Effector memory CD8-positive, alpha-beta T cell (primary cell): ENCODE measurements around the gene UFSP1.

Experiments used
- ATAC-seq: fragments of 150-1000 bp; cut with Tn5 transposase; replicated peaks from 2 replicates; pipeline ENCODE4 v1.10.0; 2021; ENCODE audit warnings: mild to moderate bottlenecking, moderate library complexity
- DNase-seq, 3 experiments: peaks; one replicate each; pipeline ENCODE4 v3.0.0; 2021
- H3K27ac Mint-ChIP-seq, 2 donors: one replicate each; pipeline ENCODE4 v1.8.0; 2022; ENCODE audit warnings: mild to moderate bottlenecking in 2 of 2, mixed read lengths in 2 of 2, moderate library complexity in 2 of 2
- H3K27me3 Mint-ChIP-seq, 2 donors: one replicate each; pipeline ENCODE4 v1.8.0; 2022; ENCODE audit warnings: mixed read lengths in 2 of 2
- H3K36me3 Mint-ChIP-seq: one replicate; pipeline ENCODE4 v1.8.0; 2022; ENCODE audit warnings: mild to moderate bottlenecking, moderate library complexity, mixed read lengths; ENCODE audit not compliant: insufficient read depth
- H3K4me1 Mint-ChIP-seq, 2 donors: one replicate each; pipeline ENCODE4 v1.8.0; 2022; ENCODE audit warnings: low read depth in 2 of 2, mixed read lengths in 2 of 2
- H3K4me3 Mint-ChIP-seq, 2 donors: one replicate each; pipeline ENCODE4 v1.8.0; 2022; ENCODE audit warnings: mild to moderate bottlenecking in 2 of 2, mixed read lengths in 2 of 2, moderate library complexity in 2 of 2
- H3K9me3 Mint-ChIP-seq, 2 donors: one replicate each; pipeline ENCODE4 v1.8.0; 2022; ENCODE audit warnings: mixed read lengths in 2 of 2

The UFSP1 gene

GRCh38 chr7:100882785-100883526, 6.6 kb downstream of the UFSP1 start:
- DNase-seq (no peak), ATAC-seq (no peak)
- Mint-ChIP-seq H3K4me3 (no peak overlapping the region), H3K27me3 (no peaks in the 10 kb centered on the region), H3K4me1 (peaks cover 50 to 53% of the 10 kb centered on the region in 2 donors), H3K9me3 (no peaks in the 10 kb centered on the region), H3K27ac (peak overlapping the region in 1 of 2 donors; percentile 91), H3K36me3 (peaks cover 91% of the 10 kb centered on the region)

- Mint-ChIP-seq H3K27ac (no peak overlapping the region), H3K27me3 (no peaks in the 10 kb centered on the region), H3K9me3 (no peaks in the 10 kb centered on the region), H3K4me1 (peaks cover 46 to 50% of the 10 kb centered on the region in 2 donors), H3K36me3 (peaks cover 90% of the 10 kb centered on the region), H3K4me3 (no peak overlapping the region)
- no peak for ATAC-seq
- no peak for DNase-seq
Observed at GRCh38 chr7:100882201-100882600, 7.3 kb downstream of the UFSP1 start.

- Mint-ChIP-seq H3K4me1 (peaks cover 48 to 50% of the 10 kb centered on the region in 2 donors), H3K27ac (peak overlapping the region in 1 of 2 donors; percentile 66), H3K36me3 (peaks cover 90% of the 10 kb centered on the region), H3K27me3 (no peaks in the 10 kb centered on the region), H3K4me3 (no peak overlapping the region), H3K9me3 (no peaks in the 10 kb centered on the region)
- DNase-seq: no peak
- no peak for ATAC-seq
Observed at GRCh38 chr7:100881136-100881535, 8.4 kb downstream of the UFSP1 start.

GRCh38 chr7:100880645-100881044, 8.9 kb downstream of the UFSP1 start:
- peaks cover 51 to 53% of the 10 kb centered on the region in 2 donors for H3K4me1 Mint-ChIP-seq
- ATAC-seq (no peak), DNase-seq (no peak)

GRCh38 chr7:100879685-100880261, 9.7 kb downstream of the UFSP1 start:
- no peaks in the 10 kb centered on the region for H3K27me3 Mint-ChIP-seq
- no peak overlapping the region for H3K4me3 Mint-ChIP-seq
- H3K36me3 Mint-ChIP-seq: peaks cover 90% of the 10 kb centered on the region
- DNase-seq (no peak), ATAC-seq (no peak)
- no peaks in the 10 kb centered on the region for H3K9me3 Mint-ChIP-seq
- peak overlapping the region; percentile 57 to 86 for H3K27ac Mint-ChIP-seq
- peaks cover 53 to 56% of the 10 kb centered on the region in 2 donors for H3K4me1 Mint-ChIP-seq

More at GRCh38 chr7:100880645-100881044, 8.9 kb downstream of the UFSP1 start:
- H3K27me3 Mint-ChIP-seq: no peaks in the 10 kb centered on the region
- H3K36me3 Mint-ChIP-seq: peaks cover 90% of the 10 kb centered on the region
- H3K9me3 Mint-ChIP-seq: no peaks in the 10 kb centered on the region
- no peak overlapping the region for H3K4me3 Mint-ChIP-seq
- H3K27ac Mint-ChIP-seq: peak overlapping the region; percentile 57 to 86

DNA sequence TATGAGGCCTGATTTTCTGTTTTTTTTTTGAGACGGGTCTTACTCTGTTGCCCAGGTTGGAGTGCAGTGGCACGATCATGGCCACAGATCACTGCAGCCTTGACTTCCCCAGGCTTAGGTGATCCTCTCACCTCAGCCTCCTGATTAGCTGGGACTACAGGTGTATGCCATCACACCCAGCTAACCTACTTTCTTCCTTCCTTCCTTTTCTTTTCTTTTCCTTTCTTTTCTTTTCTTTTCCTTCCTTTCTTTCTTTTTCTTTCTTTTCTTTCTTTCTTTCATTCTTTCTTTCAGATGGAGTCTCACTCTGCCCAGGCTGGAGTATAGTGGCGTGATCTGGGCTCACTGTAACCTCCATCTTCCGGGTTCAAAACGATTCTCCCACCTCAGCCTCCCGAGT, 10.8 kb downstream of the UFSP1 start:
- ATAC-seq: no peak
- Mint-ChIP-seq H3K27ac (peak overlapping the region; percentile 9 to 86), H3K36me3 (peaks cover 88% of the 10 kb centered on the region), H3K27me3 (no peaks in the 10 kb centered on the region), H3K9me3 (no peaks in the 10 kb centered on the region), H3K4me1 (peaks cover 54 to 60% of the 10 kb centered on the region in 2 donors), H3K4me3 (peak overlapping the region in 1 of 2 donors; percentile 2)
- DNase-seq: no peak

- no peak for DNase-seq
Observed at GRCh38 chr7:100878013-100878412, 11.5 kb downstream of the UFSP1 start.

GRCh38 chr7:100875356-100875751, 14.2 kb downstream of the UFSP1 start:
- H3K36me3 Mint-ChIP-seq: peaks cover 60% of the 10 kb centered on the region
- H3K4me1 Mint-ChIP-seq: peaks cover 43 to 52% of the 10 kb centered on the region in 2 donors
- no peaks in the 10 kb centered on the region for H3K9me3 Mint-ChIP-seq
- peak overlapping the region; percentile 96 to 97 for H3K27ac Mint-ChIP-seq
- no peaks in the 10 kb centered on the region for H3K27me3 Mint-ChIP-seq
- DNase-seq (no peak), ATAC-seq (peak; percentile 34)
- H3K4me3 Mint-ChIP-seq: peak overlapping the region; percentile 97 to 99

More at GRCh38 chr7:100878013-100878412, 11.5 kb downstream of the UFSP1 start:
- peak overlapping the region in 1 of 2 donors; percentile 13 for H3K4me3 Mint-ChIP-seq
- no peaks in the 10 kb centered on the region for H3K27me3 Mint-ChIP-seq
- ATAC-seq: no peak
- H3K36me3 Mint-ChIP-seq: peaks cover 81% of the 10 kb centered on the region
- H3K9me3 Mint-ChIP-seq: no peaks in the 10 kb centered on the region
- H3K27ac Mint-ChIP-seq: peak overlapping the region; percentile 9 to 86
- peaks cover 53 to 54% of the 10 kb centered on the region in 2 donors for H3K4me1 Mint-ChIP-seq

DNA sequence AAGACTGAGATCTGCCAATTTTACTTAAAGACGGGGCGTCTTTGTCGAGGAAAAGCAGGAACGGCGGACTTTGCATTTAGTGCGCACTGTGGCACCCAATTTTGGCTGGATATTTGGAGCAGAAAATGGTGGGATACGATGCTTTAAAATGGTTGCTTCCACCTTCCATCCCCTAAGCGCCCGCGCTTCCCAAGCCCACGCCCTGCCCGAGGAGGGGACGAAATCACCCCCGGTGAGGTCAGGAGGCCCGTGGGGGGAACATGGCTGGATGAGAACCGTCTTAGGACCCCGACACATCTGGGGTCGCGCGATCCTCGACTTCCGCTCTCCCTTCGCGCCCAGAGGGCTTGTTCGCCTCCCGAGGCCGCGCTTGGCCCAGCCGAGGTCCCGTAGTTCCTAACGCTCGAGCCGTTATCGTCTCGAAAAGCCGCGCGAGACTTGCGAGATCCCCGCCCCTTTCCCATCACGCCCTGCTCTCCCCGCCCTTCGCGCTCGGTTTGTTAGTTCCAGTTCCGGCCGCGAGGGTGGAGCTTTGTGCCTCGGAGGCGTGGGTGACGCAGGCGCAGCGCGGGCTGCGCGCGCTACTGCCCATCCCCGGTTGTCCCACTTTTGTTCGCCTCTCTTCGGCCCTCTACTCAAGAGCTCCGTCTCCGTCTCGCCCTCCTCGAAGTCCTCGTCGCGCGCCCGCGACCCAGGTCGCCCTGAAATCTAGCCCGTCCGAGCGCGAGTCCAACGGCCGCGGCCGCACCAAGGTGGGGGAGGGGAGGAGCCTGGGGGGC, 14.7 kb downstream of the UFSP1 start, which contains the start of gene SRRT:
Gene SRRT, plus strand, starts transcription at position 527 of the 779 bp plus-strand sequence. CDS start 488 bp downstream, outside the sequence.
- Mint-ChIP-seq H3K9me3 (no peaks in the 10 kb centered on the region), H3K4me3 (peak within 1 kb of the TSS; percentile 97 to 99), H3K4me1 (peaks cover 39 to 48% of the 10 kb centered on the region in 2 donors), H3K36me3 (peaks cover 54% of the 10 kb centered on the region), H3K27me3 (no peaks in the 10 kb centered on the region), H3K27ac (peak within 1 kb of the TSS; percentile 96 to 97)
- DNase-seq (peak; percentile 97 to 98 (median 98)), ATAC-seq (peak; percentile 93)

DNA sequence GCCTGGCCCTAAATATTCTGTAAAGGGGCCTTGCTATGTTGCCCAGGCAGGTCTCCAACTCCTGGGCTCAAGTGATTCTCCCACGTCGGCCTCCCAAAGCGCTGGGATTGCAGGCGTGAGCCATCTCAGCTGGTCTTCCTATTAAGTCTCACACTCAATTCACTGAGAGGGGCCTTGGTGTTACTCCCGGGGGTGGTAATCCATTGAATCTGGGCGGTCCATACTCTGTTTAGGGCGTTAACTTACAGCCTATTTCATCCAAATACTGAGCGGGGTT, 15.3 kb downstream of the UFSP1 start:
- Mint-ChIP-seq H3K27me3 (no peaks in the 10 kb centered on the region), H3K4me3 (peak overlapping the region; percentile 97 to 99), H3K36me3 (peaks cover 49% of the 10 kb centered on the region), H3K9me3 (no peaks in the 10 kb centered on the region), H3K4me1 (peaks cover 34 to 42% of the 10 kb centered on the region in 2 donors), H3K27ac (peak overlapping the region; percentile 96 to 97)
- DNase-seq (no peak), ATAC-seq (no peak)

GRCh38 chr7:100873599-100874299, 15.8 kb downstream of the UFSP1 start:
- Mint-ChIP-seq H3K4me3 (peak overlapping the region; percentile 97 to 99), H3K9me3 (no peaks in the 10 kb centered on the region), H3K27ac (peak overlapping the region; percentile 96 to 97), H3K27me3 (no peaks in the 10 kb centered on the region), H3K36me3 (peaks cover 44% of the 10 kb centered on the region), H3K4me1 (peaks cover 30 to 37% of the 10 kb centered on the region in 2 donors)
- no peak for DNase-seq
- ATAC-seq: no peak

DNA sequence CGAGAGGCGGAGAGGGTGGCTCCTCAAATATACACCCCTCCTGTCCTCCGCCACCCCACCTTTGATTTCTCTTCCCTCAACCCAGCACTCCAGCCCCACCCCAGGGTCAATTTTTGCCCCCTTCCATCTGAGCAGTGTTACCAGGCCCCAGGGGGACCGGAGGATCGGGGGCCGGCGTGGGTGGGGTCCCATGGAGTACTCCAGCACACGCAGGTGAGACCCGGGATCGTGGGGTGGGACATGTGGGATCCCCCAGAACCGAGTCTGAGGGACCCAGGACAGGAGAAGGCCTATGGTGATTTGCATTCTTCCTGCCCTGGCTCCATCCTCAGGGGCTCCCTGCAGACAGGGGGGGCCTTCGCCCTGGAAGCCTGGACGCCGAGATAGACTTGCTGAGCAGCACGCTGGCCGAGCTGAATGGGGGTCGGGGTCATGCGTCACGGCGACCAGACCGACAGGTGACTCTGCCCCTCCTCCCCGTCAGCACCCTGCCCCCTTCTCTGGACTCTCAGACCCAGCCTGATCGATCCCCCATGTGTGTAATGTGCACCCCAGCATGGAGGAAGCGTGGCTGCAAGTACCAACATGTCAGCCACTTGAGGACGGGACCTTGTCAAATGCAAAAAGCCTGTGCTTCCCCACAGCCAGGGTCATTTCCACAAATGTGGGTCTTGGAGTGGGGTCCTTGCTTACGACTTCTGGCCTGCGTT, 21.6 kb downstream of the UFSP1 start:
- Mint-ChIP-seq H3K27me3 (no peaks in the 10 kb centered on the region), H3K27ac (no peak overlapping the region), H3K4me3 (peak overlapping the region; percentile 31 to 76), H3K36me3 (peaks cover 15% of the 10 kb centered on the region), H3K9me3 (no peaks in the 10 kb centered on the region), H3K4me1 (peaks cover 0 to 9% of the 10 kb centered on the region in 2 donors)
- no peak for ATAC-seq
- DNase-seq: no peak
